Ammon's horn (tissue), 1 donor: Measurements from ENCODE around the gene SPG7.
A peak's percentile ranks its signal among the peaks of the same experiment; 100 is the strongest.

Experiments
- DNase-seq: peaks from one replicate; pipeline ENCODE4 v3.0.0-alpha.2; 2016; ENCODE audit warnings: low spot score

The SPG7 gene

GRCh38 chr16:89600956-89601355, 92.8 kb downstream of the SPG7 start:
- no peak for DNase-seq

DNA sequence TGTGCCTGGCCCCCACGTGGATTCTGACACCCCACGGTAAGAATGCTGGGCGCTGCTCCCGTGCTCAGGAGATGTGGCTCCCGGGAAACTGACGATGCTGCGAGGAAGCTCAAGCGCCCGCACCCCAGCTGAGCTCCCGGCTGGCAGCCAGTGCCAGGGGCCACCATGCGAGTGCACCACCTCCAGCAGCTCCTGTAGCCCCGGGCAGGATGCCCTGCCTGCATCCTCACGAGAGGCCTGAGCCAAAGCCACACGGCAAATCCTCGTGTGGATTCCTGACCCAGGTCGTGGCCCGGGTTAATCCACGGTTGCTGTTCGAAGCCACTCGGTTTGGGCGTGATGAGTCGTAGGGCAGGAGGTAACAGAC, 93.7 kb downstream of the SPG7 start:
- no peak for DNase-seq

DNA sequence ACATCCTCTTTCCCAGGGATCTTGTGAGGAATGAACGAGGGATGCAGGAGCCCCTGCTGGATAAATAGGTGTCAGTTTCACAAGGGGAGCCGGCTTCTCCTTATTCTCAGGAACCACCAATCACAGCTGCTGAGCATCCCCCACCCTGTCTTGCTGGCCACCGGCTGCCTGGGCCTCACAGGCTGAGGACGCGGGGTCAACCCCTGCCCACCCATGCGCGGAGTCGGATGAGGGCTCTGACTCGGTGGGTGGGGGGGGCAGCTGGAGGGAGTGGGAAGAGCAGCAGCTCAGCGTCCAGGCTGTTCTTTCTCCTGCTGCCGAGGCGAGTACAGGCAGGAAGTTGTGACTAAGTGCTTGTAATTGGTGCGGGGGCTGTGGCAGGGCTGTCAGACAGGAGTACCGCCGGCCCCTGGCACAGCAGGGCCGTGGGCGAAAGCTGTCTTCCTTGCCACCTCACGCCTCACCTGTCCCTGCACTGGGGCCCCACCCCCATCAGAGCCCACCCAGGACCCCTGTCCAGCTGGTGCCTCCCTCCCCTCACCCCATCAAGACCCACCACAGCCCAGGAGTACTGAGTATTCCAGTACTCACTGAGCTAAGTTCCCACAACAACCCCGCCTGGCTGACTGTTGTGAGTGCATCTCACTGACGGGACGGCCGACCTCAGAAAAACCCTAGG, 94.2 kb downstream of the SPG7 start:
- peak; percentile 63 for DNase-seq

DNA sequence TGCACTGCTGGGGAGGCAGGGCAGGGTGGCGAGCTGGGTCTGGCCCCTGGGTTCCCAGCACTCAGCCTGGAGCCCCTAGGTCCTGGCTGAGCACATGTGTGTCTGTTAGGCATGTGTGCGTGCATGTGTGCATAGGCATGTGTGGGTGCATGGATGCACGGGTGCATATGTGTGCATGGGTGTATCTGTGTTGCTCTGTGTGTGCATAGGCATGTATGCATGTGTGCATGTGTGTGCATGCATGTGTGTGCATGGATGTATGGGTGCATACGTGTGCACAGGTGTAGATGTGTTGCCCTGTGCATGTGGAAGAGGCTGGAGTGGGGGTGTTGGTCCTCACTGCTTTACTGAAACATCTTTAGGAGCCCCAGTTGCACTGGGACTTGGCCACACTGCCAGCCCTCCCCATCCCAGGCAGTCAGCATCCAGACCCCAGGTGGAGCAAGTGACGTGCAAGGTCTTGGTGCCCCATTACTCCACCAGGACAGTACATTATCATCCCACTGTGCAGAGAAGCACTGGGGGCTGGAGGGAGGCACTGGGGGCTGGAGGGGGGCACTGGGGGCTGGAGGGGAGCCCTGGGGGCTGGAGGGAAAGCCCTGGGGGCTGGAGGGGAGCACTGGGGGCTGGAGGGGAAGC, 94.9 kb downstream of the SPG7 start:
- DNase-seq: no peak

- no peak for DNase-seq
These were observed 96.6 kb downstream of the SPG7 start for GRCh38 chr16:89604764-89605163.

GRCh38 chr16:89605186-89605970, 97.2 kb downstream of the SPG7 start:
- DNase-seq: no peak

DNA sequence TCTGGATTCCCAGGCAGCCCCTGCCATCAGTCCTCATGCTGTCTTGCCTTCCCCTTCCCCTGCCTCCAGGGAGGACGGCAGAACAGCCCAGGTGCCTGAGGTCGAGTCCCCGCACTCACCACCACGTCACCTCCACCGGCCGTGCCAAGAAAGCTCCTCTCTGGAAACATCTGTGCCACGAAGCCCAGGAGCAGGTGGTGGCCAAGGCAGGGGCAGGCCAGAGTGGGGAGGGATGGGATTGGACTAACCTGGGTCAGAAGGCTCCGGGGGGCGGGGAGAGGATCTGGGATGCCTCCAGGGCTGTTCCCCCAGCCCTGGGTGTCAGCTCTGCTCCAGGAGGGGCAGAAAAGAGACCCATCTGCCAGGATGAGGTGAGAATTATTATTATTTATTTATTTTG, 97.8 kb downstream of the SPG7 start:
- DNase-seq: no peak
